NB4 (cell line): Measurements from ENCODE around the gene TEDDM1.

Experiments
- CTCF ChIP-seq: IDR thresholded peaks from one replicate; pipeline ENCODE4 v1.5.1; 2012; ENCODE audit warnings: low read depth, low read length
- POLR2A ChIP-seq: IDR thresholded peaks from 2 replicates; pipeline ENCODE4 v1.6.1; 2011; ENCODE audit warnings: mild to moderate bottlenecking; ENCODE audit not compliant: insufficient read length; ENCODE audit errors: extremely low read depth

DNA sequence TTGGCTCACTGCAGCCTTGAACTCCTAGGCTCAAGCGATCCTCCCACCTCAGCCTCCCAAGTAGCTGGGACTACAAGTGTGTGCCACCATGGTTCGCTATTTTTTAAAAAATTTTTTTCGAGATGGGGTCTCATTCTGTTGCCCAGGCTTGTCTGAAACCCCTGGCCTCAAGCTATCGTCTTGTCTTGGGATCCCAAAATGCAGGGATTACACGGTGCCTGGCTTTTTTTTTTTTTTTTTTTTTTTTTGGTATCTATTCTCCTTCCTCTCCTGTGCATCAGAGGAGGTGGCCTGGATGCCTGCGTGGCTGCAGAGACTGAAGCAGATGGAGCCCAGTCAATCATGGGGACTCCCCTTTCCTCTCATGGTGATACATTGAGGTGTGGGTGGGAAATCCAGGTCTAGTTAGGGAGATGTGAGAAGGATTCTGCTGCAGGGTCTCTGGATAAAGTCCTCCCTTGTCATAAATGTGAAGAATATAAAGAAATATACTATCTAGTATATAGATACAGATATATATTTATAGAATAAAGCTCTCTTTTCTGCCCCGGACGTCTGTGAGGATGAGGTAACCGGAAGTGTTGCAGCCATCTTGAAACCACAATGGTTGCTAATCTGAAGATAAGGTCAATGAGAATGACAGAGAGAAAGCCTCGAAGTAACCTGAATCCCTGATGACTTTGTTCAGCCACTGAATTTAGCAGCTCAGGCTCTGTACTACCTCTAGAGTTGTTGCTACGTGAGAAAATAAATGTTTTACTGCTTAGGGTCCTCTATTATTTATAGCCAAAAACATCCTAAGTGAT is 30.0 kb upstream of the TEDDM1 start:
- TF ChIP-seq CTCF (no peak), POLR2A (no peak)
